Aorta (tissue), 5 donors: ENCODE data around the gene FRK. TPM values are rescaled to one million over a fixed set of nuclear protein-coding genes. Genes with fewer than 3 reads are reported as not detected.
"Not testable (repeated sequence)": the region's sequence is repeated elsewhere in the genome, so short reads cannot be mapped to it uniquely, and the experiment has no call there.

Experiments
- ATAC-seq: fragments of 200-7000 bp; cut with Tn5 transposase; one replicate; pipeline ENCODE4 v1.9.1; 2022; ENCODE audit warnings: moderate library complexity; ENCODE audit not compliant: low FRiP score
- DNase-seq, 2 donors: peaks; one replicate each; pipeline ENCODE4 v3.0.0-alpha.2; 2020
- H3K27ac ChIP-seq, 2 donors: one replicate each; pipeline ENCODE4 v1.5.1; 2013; ENCODE audit warnings: low read length in 2 of 2, mild to moderate bottlenecking in 2 of 2, moderate library complexity in 2 of 2, control low read depth in 1 of 2, inconsistent platforms in 1 of 2, low read depth in 1 of 2
- H3K27me3 ChIP-seq, 2 donors: one replicate each; pipeline ENCODE4 v1.6.1; 2013; ENCODE audit warnings: control low read depth in 1 of 2, low read length in 1 of 2, mild to moderate bottlenecking in 1 of 2, moderate library complexity in 1 of 2; ENCODE audit not compliant: insufficient read depth in 2 of 2, control insufficient read depth in 1 of 2
- H3K36me3 ChIP-seq, 2 donors: one replicate each; pipeline ENCODE4 v1.6.1; 2013; ENCODE audit warnings: control low read depth in 1 of 2, low read length in 1 of 2, mild to moderate bottlenecking in 1 of 2; ENCODE audit not compliant: insufficient read depth in 2 of 2, control insufficient read depth in 1 of 2
- H3K4me1 ChIP-seq, 2 donors: one replicate each; pipeline ENCODE4 v1.6.1; 2013; ENCODE audit warnings: low read length in 2 of 2, control low read depth in 1 of 2, mild to moderate bottlenecking in 1 of 2, moderate library complexity in 1 of 2; ENCODE audit not compliant: insufficient read depth in 2 of 2, control insufficient read depth in 1 of 2
- H3K4me3 ChIP-seq, 2 donors: one replicate each; pipeline ENCODE4 v1.5.1; 2013; ENCODE audit warnings: low read length in 2 of 2, control low read depth in 1 of 2, mild to moderate bottlenecking in 1 of 2
- H3K9me3 ChIP-seq: one replicate; pipeline ENCODE4 v1.6.1; 2013; ENCODE audit warnings: mild to moderate bottlenecking, low read length; ENCODE audit not compliant: control insufficient read depth
- WGBS, 2 donors: extraction: QIAGEN DNeasy Blood & Tissue Kit; methylation state at CpG; one replicate each; pipeline ENCODE4 v1.1.7; 2013; 5-methylcytosine and 5-hydroxymethylcytosine counted together
- intact Hi-C, 2 donors: fragments of 100-400 bp; cut with DNase I; formaldehyde crosslinking; loops; one replicate each; pipeline versions ENCODE4 v1.14.2 to v1.15.0; 2022
- polyA plus RNA-seq, 2 donors: library from polyadenylated mRNA; stranded (reverse); fragments of 200-250 nt; gene quantifications; one replicate each; pipeline ENCODE4 v1.2.3, GENCODE V29; 2013
- total RNA-seq, 2 donors: library from RNA; stranded (reverse); fragmentation: NEBNext Ultra II Directional; extraction: Animal tissue kit (Norgen Biotek cat#: 25700); gene quantifications; one replicate each; pipeline ENCODE4 v1.2.1, GENCODE V29; 2021
- donor health status: healthy with polysubstance abuse.
- donor health status: Bipolar disorder and iron deficiency.
- donor health status: DM: no; HTN: no; CAD: no.
- donor health status: DM: no; HTN: no; CAD: no.
- donor health status: DM: yes; HTN: yes; CAD: no.

Gene FRK
- total and polyA plus RNA-seq, 4 donors, result 1.8 to 18.3 (median 6.0) TPM

- 83 to 84% methylated on average over 2 of the region's 2 CpGs for WGBS, 2 donors
- intact Hi-C loops, result loop anchor here (5.0 kb wide), 1 partner anchor 1149 kb away; no protein-coding TSS in a partner anchor
These were observed 164.1 kb downstream of the FRK start for GRCh38 chr6:115896538-115897129.

GRCh38 chr6:115894426-115894992 is 166.2 kb downstream of the FRK start:
- 85 to 87% methylated on average over 7 of the region's 7 CpGs for WGBS, 2 donors
- no peaks in the 10 kb centered on the region for H3K9me3 ChIP-seq
- no peaks in the 10 kb centered on the region for H3K4me1 ChIP-seq
- intact Hi-C loops, result no loop called here
- H3K27ac ChIP-seq, result no peak overlapping the region
- DNase-seq, result no peak
- no peak overlapping the region for H3K4me3 ChIP-seq
- H3K36me3 ChIP-seq, result no peaks in the 10 kb centered on the region
- no peaks in the 10 kb centered on the region for H3K27me3 ChIP-seq
- no peak for ATAC-seq

More at GRCh38 chr6:115896538-115897129, 164.1 kb downstream of the FRK start:
- Histone ChIP-seq H3K4me3 (no peak overlapping the region), H3K27me3 (no peaks in the 10 kb centered on the region), H3K9me3 (no peaks in the 10 kb centered on the region), H3K36me3 (no peaks in the 10 kb centered on the region), H3K4me1 (no peaks in the 10 kb centered on the region), H3K27ac (no peak overlapping the region)
- ATAC-seq, result no peak
- no peak for DNase-seq

GRCh38 chr6:115891750-115892149 is 168.9 kb downstream of the FRK start:
- Histone ChIP-seq H3K9me3 (no peaks in the 10 kb centered on the region), H3K36me3 (no peaks in the 10 kb centered on the region), H3K27me3 (no peaks in the 10 kb centered on the region), H3K4me3 (no peak overlapping the region), H3K4me1 (no peaks in the 10 kb centered on the region), H3K27ac (no peak overlapping the region)
- 87 to 91% methylated on average over 2 of the region's 2 CpGs for WGBS, 2 donors
- intact Hi-C loops, result no loop called here
- DNase-seq (no peak), ATAC-seq (no peak)

- intact Hi-C loops, result no loop called here
- no peak for DNase-seq
- Histone ChIP-seq H3K4me3 (no peak overlapping the region), H3K36me3 (no peaks in the 10 kb centered on the region), H3K4me1 (no peaks in the 10 kb centered on the region), H3K9me3 (no peaks in the 10 kb centered on the region), H3K27ac (no peak overlapping the region), H3K27me3 (no peaks in the 10 kb centered on the region)
- ATAC-seq, result no peak
These were observed 169.5 kb downstream of the FRK start for GRCh38 chr6:115891111-115891669.

- 86 to 93% methylated on average over 10 of the region's 10 CpGs for WGBS, 2 donors
- no peaks in the 10 kb centered on the region for H3K4me1 ChIP-seq
- ATAC-seq (no peak), DNase-seq (no peak)
- H3K27me3 ChIP-seq, result no peaks in the 10 kb centered on the region
- H3K4me3 ChIP-seq, result no peak overlapping the region
- H3K9me3 ChIP-seq, result no peaks in the 10 kb centered on the region
- H3K27ac ChIP-seq, result no peak overlapping the region
- H3K36me3 ChIP-seq, result no peaks in the 10 kb centered on the region
- intact Hi-C loops, result no loop called here
These were observed 170.5 kb downstream of the FRK start for GRCh38 chr6:115890238-115890637.

GRCh38 chr6:115888687-115889470 is 171.8 kb downstream of the FRK start:
- H3K4me3 ChIP-seq, H3K36me3 ChIP-seq, H3K27ac ChIP-seq, DNase-seq, H3K9me3 ChIP-seq, H3K4me1 ChIP-seq, intact Hi-C loops, H3K27me3 ChIP-seq, ATAC-seq: not testable (repeated sequence)
- 97% methylated on average over 38 of the region's 38 CpGs for WGBS, 2 donors

- 79 to 82% methylated on average over 7 of the region's 7 CpGs for whole genome bisulfite sequencing, 2 donors
- Histone ChIP-seq H3K4me1 (no peaks in the 10 kb centered on the region), H3K27me3 (no peaks in the 10 kb centered on the region), H3K27ac (no peak overlapping the region), H3K4me3 (no peak overlapping the region), H3K36me3 (no peaks in the 10 kb centered on the region), H3K9me3 (no peaks in the 10 kb centered on the region)
- DNase-seq (no peak), ATAC-seq (no peak)
- intact Hi-C loops, result no loop called here
These were observed 172.8 kb downstream of the FRK start for GRCh38 chr6:115887891-115888290.

- H3K27ac ChIP-seq, result no peak overlapping the region
- no peaks in the 10 kb centered on the region for H3K4me1 ChIP-seq
- no peaks in the 10 kb centered on the region for H3K27me3 ChIP-seq
- no peak overlapping the region for H3K4me3 ChIP-seq
- DNase-seq (no peak), ATAC-seq (no peak)
- no peaks in the 10 kb centered on the region for H3K9me3 ChIP-seq
- intact Hi-C loops, result no loop called here
- 80 to 83% methylated on average over 4 of the region's 4 CpGs for WGBS, 2 donors
- H3K36me3 ChIP-seq, result no peaks in the 10 kb centered on the region
These were observed 174.9 kb downstream of the FRK start for GRCh38 chr6:115885636-115886366.
